HG03469 (cell line): ENCODE measurements around the gene GET3.

Experiments
- ATAC-seq: cut with Tn5 transposase; IDR thresholded peaks from one replicate; pipeline ENCODE4 v1.9.1; 2021; ENCODE audit warnings: mild to moderate bottlenecking, moderate library complexity, moderate number of reproducible peaks; ENCODE audit not compliant: unreplicated experiment

Gene GET3

DNA sequence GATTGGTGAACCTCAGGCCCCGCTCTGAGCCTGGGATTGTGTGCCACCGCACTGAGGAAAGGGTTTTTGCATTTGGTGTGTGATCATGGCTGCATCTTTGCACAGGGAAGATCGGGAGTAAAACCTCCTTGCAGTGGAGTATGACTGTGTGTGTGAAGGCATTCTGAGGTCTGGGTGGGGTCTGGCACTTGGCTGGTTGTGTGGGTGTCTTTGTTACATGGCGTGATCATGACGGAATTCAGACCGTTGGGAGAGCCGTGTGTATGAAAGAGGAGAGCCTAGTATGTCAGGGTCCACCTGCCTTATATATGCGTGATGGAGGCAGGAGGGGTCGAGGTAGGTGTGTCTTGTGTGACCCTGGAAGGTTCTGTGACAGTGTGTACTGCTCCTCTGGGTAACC, 13.6 kb downstream of the GET3 start:
- ATAC-seq, result no peak

DNA sequence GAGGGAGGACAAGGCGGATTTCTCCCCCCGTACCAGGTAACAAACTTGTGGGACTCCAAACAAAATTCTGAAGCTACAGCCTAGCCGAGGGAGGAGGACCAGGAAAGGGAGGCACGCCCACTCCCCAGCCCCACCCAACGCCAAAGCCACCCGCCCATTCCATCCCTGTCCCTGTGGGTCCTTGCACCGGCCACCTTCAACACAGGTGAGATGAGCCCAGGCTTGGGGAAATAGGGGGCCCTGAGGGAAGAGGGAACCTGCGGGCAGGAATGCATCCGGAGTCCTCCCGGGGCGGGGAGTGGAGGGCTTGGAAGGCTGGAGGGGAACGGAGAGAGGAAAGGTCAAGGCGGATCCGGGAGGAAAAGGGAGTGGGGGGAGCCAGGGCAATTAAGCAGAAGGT, 14.3 kb downstream of the GET3 start, which contains the start of gene BEST2:
Gene BEST2 (plus strand): TSS at position 157 of the 400 bp plus-strand sequence. CDS start 802 bp downstream, outside the sequence.
- no peak for ATAC-seq

- ATAC-seq, result no peak
These were observed 14.9 kb downstream of the GET3 start for GRCh38 chr19:12752056-12752781.

- ATAC-seq, result no peak
These were observed 17.3 kb downstream of the GET3 start for GRCh38 chr19:12754465-12755196.

- ATAC-seq, result no peak
These were observed 19.0 kb downstream of the GET3 start for GRCh38 chr19:12756150-12756883.

DNA sequence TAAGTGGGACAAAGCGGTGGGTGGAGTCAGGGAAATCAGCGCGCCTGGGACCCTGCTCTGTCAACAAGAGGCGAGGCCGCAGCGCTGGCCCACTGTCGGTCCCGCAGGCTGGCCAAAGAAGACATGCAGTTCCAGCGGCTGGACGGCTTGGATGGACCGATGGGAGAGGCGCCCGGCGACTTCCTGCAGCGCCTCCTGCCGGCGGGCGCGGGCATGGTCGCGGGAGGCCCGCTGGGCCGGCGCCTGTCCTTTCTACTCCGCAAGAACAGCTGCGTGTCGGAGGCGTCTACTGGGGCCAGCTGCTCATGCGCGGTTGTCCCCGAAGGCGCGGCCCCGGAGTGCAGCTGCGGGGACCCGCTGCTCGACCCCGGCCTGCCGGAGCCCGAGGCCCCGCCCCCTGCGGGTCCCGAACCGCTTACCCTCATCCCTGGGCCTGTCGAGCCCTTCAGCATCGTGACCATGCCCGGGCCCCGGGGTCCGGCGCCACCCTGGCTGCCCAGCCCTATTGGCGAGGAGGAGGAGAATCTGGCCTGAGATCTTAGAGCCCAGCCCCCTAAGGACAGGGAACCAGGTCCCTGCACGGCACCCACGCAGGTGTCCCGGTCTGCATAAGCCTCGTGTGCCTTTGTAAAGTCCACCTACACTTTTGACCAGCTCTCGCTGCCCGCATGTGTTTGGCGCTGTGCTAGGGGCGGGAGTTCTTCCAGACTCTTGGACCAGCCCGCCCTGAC, 20.4 kb downstream of the GET3 start:
- no peak for ATAC-seq

DNA sequence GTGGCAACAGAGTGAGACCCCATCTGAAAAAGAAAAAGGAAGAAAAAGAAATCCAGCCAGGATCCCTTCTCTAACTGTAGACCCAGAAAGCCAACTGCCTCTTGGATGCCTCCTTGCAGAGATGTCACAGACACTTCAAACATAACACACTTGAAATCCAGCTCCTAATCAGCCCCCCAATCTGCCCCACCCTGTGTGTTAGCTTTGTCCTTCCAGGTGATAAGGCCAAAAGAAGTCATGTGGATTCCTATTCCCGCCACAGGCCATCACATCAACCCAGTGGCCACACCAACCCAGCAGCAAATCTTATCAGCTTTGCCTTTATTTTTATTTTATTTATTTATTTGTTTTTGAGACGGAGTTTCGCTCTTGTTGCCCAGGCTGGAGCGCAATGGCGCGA, 22.4 kb downstream of the GET3 start:
- ATAC-seq, result no peak

- no peak for ATAC-seq
These were observed 25.8 kb downstream of the GET3 start for GRCh38 chr19:12763100-12763499.

DNA sequence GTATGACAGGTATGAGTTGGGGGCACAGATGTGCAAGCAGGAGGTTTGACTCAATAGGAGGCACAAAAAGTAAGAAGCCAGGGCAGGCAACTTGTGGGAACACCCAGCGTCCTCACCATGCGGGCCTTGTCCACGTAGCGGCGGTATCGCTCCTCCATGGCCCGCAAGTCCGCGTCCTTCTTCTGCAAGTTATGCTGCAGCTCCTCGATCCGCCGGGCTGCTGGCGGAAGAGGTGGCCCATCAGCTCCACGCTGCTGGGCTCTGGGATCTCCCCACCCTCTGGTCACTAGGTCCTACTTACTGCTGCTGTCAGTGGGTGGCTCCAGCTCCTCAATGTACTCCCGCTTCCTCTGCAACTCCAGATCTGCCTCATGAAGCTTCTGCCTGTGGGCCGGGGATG, 27.4 kb downstream of the GET3 start:
- no peak for ATAC-seq

- ATAC-seq, result no peak
These were observed 28.8 kb downstream of the GET3 start for GRCh38 chr19:12766051-12766521.

- no peak for ATAC-seq
These were observed 29.9 kb downstream of the GET3 start for GRCh38 chr19:12767150-12767549.

DNA sequence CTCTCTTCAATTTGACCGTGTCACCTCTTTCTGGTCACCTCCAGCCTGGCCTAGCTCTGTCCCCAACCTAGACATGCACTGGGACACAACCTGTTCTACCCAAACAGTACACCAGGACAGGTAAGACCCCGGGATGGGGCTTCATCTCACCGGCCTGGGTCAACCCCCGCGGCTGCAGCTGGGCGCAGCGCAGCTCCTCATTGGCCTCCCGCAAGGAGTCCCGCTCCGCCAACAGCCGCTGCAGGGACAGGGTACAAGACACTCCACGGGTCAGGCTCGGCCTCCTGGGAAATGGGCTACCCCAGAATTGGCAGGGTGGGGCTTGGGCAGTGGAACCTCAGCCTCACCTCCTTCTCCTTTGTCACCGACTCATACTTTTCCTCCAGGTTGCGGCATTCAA, 30.4 kb downstream of the GET3 start:
- no peak for ATAC-seq

GRCh38 chr19:12769689-12770088, 32.4 kb downstream of the GET3 start:
- ATAC-seq, result no peak

DNA sequence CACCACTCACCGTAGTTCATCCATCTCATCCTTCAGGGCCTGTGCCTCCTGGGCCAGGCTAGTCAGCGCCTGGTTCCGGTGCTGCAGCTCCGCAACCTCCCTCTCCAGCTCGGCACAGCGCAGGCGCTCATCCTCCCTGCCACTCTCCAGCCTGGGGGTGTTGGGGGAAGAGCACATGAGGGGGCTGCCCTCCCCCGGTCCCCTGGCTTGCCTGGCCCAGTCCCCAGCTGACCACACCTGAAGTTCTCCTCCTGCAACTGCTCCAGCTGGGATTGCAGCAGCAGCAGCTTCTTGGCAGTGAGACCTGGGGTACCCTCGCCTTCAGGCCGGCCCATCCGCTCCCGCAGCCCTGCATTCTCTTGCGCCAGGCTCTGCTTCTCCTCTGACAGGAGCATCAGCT, 33.6 kb downstream of the GET3 start:
- ATAC-seq, result no peak

GRCh38 chr19:12772323-12772722, 35.0 kb downstream of the GET3 start:
- no peak for ATAC-seq

DNA sequence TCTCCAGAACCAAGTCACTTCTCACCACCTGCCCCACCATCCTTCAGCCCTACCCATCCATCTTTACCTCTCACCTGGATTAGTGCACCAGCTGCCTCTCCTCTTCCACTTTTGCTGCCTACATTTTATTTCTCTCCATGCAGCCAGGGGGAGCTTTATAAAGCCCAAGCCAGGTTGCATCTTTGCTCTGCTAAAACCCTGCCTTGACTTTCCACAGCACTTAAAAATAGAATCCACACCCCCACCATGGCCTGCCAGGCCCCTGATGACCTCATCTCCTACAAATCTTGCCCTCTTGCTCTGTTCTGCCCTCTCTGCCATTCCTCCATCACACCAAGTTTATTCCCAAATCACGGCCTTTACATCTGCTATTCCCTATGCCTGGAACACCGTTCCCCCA, 36.3 kb downstream of the GET3 start:
- ATAC-seq, result no peak

- no peak for ATAC-seq
These were observed 37.6 kb downstream of the GET3 start, which contains the start of gene HOOK2 for GRCh38 chr19:12774588-12775555. HOOK2 (minus strand) TSS chr19:12775552; CDS start chr19:12775449, 103 bp downstream.

GRCh38 chr19:12777217-12778016, 40.1 kb downstream of the GET3 start:
- ATAC-seq, result no peak
